ENCODE data around the gene DGKG. TPM values are rescaled to one million over a fixed set of nuclear protein-coding genes. Genes with fewer than 3 reads are reported as not detected.
A peak's percentile ranks its signal among the peaks of the same experiment; 100 is the strongest.

DGKG gene
- total RNA-seq, 2 experiments from 2014 or later = not detected

GRCh38 chr3:186311441-186311840, 50.6 kb downstream of the DGKG start:
- Histone ChIP-seq H3K27ac (ENCODE audit: low read depth in 1 of 2, low read length in 2 of 2) (no peak overlapping the region), H3K9me3 (ENCODE audit: control insufficient read depth in 1 of 2, insufficient read depth in 1 of 2, low read length in 2 of 2) (no peaks in the 10 kb centered on the region), H3K4me3 (ENCODE audit: low read length) (no peak overlapping the region), H3K36me3 (ENCODE audit: insufficient read depth, low read length) (no peaks in the 10 kb centered on the region), H3K27me3 (ENCODE audit: control insufficient read depth in 1 of 2, insufficient read depth in 2 of 2, low read length in 2 of 2) (peaks cover 0 to 12% of the 10 kb centered on the region in 2 experiments), H3K4me1 (ENCODE audit: insufficient read depth, low read length) (no peaks in the 10 kb centered on the region)
- Mint-ChIP-seq H3K27ac (no peak overlapping the region), H3K4me1 (ENCODE audit: low read depth) (no peaks in the 10 kb centered on the region), H3K4me3 (no peak overlapping the region), H3K9me3 (no peaks in the 10 kb centered on the region), H3K36me3 (ENCODE audit: low read depth) (no peaks in the 10 kb centered on the region), H3K27me3 (peaks cover 5% of the 10 kb centered on the region)
- intact Hi-C loops (cut with DNase I, micrococcal nuclease) = no loop called here
- no peak for TF ChIP-seq CTCF (IDR thresholded peaks at IDR 0.05)
- POLR2A ChIA-PET = no interaction called here
- DNase-seq (no peak), ATAC-seq (ENCODE audit: poor library complexity) (no peak)
- CTCF ChIA-PET = no interaction called here

DNA sequence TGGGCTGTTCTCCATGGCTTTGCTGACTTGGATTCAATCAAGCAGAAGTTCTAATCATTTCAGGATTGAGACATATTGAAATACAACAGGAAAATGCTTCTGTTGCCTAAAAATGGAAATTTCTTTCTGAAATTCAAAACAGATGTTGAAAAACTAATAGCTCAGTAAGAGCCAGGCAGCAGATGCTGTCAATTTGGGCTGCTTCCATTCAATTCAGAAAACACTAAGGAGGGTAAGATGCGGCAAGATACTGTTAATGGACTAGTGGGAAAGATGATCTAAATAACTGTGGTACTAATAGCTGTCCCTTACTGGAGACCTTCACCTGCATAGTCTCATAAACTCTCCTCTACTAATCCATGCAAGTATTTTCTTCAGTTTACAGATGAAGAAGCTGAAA, 53.5 kb downstream of the DGKG start:
- TF ChIP-seq CTCF (IDR thresholded peaks at IDR 0.05) = no peak
- Histone ChIP-seq H3K4me1 (ENCODE audit: insufficient read depth, low read length) (no peaks in the 10 kb centered on the region), H3K27me3 (ENCODE audit: control insufficient read depth in 1 of 2, insufficient read depth in 2 of 2, low read length in 2 of 2) (peaks cover 0 to 12% of the 10 kb centered on the region in 2 experiments), H3K9me3 (ENCODE audit: control insufficient read depth in 1 of 2, insufficient read depth in 1 of 2, low read length in 2 of 2) (no peaks in the 10 kb centered on the region), H3K27ac (ENCODE audit: low read depth in 1 of 2, low read length in 2 of 2) (no peak overlapping the region), H3K36me3 (ENCODE audit: insufficient read depth, low read length) (no peaks in the 10 kb centered on the region), H3K4me3 (ENCODE audit: low read length) (no peak overlapping the region)
- Mint-ChIP-seq H3K36me3 (ENCODE audit: low read depth) (no peaks in the 10 kb centered on the region), H3K9me3 (no peaks in the 10 kb centered on the region), H3K4me3 (no peak overlapping the region), H3K27ac (no peak overlapping the region), H3K4me1 (ENCODE audit: low read depth) (no peaks in the 10 kb centered on the region), H3K27me3 (peaks cover 8% of the 10 kb centered on the region)
- ATAC-seq (ENCODE audit: poor library complexity) (no peak), DNase-seq (no peak)
- CTCF ChIA-PET = no interaction called here
- POLR2A ChIA-PET = no interaction called here
- intact Hi-C loops (cut with DNase I, micrococcal nuclease) = no loop called here

- POLR2A ChIA-PET = no interaction called here
- Histone ChIP-seq H3K9me3 (ENCODE audit: control insufficient read depth in 1 of 2, insufficient read depth in 1 of 2, low read length in 2 of 2) (no peaks in the 10 kb centered on the region), H3K4me1 (ENCODE audit: insufficient read depth, low read length) (no peaks in the 10 kb centered on the region), H3K4me3 (ENCODE audit: low read length) (no peak overlapping the region), H3K27me3 (ENCODE audit: control insufficient read depth in 1 of 2, insufficient read depth in 2 of 2, low read length in 2 of 2) (peaks cover 7 to 12% of the 10 kb centered on the region in 2 experiments), H3K36me3 (ENCODE audit: insufficient read depth, low read length) (no peaks in the 10 kb centered on the region), H3K27ac (ENCODE audit: low read depth in 1 of 2, low read length in 2 of 2) (no peak overlapping the region)
- Mint-ChIP-seq H3K27ac (no peak overlapping the region), H3K36me3 (ENCODE audit: low read depth) (no peaks in the 10 kb centered on the region), H3K9me3 (no peaks in the 10 kb centered on the region), H3K27me3 (peaks cover 13% of the 10 kb centered on the region), H3K4me1 (ENCODE audit: low read depth) (no peaks in the 10 kb centered on the region), H3K4me3 (no peak overlapping the region)
- peak in 2 of 14 experiments; percentile 19 to 23 for DNase-seq
- CTCF ChIA-PET = interaction anchor here (0.6 kb wide), 1 partner anchor 9 kb away, joined by 3 read pairs; no protein-coding TSS in a partner anchor
- no peak for TF ChIP-seq CTCF (IDR thresholded peaks at IDR 0.05)
- ATAC-seq (ENCODE audit: poor library complexity) = no peak
- intact Hi-C loops (cut with DNase I, micrococcal nuclease) = no loop called here
Measured at GRCh38 chr3:186307594-186308221, 54.3 kb downstream of the DGKG start.
